ENCODE measurements around the gene FOSL1.

The FOSL1 gene

GRCh38 chr11:65919573-65920371, 19.6 kb upstream of the FOSL1 start:
- no peak for TF ChIP-seq CTCF (IDR thresholded peaks at IDR 0.05)

GRCh38 chr11:65919141-65919572, 19.0 kb upstream of the FOSL1 start, which contains the start of gene DRAP1:
Gene DRAP1 (plus strand): TSS chr11:65919426. CDS start chr11:65919502, 76 bp downstream.
- TF ChIP-seq CTCF (IDR thresholded peaks at IDR 0.05): no peak

GRCh38 chr11:65918211-65919140, 18.3 kb upstream of the FOSL1 start, which contains the start of gene C11orf68:
Gene C11orf68 (minus strand): TSS chr11:65919062. CDS start chr11:65919031, 31 bp downstream.
- TF ChIP-seq CTCF (IDR thresholded peaks at IDR 0.05): no peak

- TF ChIP-seq CTCF (IDR thresholded peaks at IDR 0.05): no peak
Observed at GRCh38 chr11:65917434-65918210, 17.4 kb upstream of the FOSL1 start.

- TF ChIP-seq CTCF (IDR thresholded peaks at IDR 0.05): no peak
Observed at GRCh38 chr11:65917077-65917433, 16.9 kb upstream of the FOSL1 start.

- TF ChIP-seq CTCF (IDR thresholded peaks at IDR 0.05): no peak
Observed at GRCh38 chr11:65916391-65916790, 16.2 kb upstream of the FOSL1 start.

GRCh38 chr11:65915821-65916251, 15.6 kb upstream of the FOSL1 start:
- no peak for TF ChIP-seq CTCF (IDR thresholded peaks at IDR 0.05)
